ENCODE measurements around the gene DPP9.
"Not testable (repeated sequence)": the region's sequence is repeated elsewhere in the genome, so short reads cannot be mapped to it uniquely, and the experiment has no call there.

DPP9 gene

DNA sequence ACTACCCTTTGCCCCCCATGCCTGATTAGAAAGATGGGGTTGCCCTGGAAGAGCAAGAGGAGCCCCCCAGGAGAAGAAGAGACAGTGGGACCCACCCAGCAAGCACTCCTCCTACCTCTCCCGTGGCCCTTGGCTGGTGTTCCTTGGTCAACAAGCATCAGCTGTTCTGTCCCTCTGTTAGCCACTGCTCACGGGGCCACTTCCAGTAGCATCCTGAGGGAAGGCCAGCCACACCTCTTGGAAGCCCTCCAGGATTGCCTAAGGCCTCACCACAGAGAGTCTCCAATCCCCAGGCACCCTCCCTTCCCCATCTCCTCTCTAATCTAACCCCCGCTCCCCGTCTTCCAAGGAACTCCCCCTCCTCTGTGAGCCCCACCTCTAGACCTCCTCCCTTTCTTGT, 15.1 kb upstream of the DPP9 start:
- no peak for DNase-seq

DNA sequence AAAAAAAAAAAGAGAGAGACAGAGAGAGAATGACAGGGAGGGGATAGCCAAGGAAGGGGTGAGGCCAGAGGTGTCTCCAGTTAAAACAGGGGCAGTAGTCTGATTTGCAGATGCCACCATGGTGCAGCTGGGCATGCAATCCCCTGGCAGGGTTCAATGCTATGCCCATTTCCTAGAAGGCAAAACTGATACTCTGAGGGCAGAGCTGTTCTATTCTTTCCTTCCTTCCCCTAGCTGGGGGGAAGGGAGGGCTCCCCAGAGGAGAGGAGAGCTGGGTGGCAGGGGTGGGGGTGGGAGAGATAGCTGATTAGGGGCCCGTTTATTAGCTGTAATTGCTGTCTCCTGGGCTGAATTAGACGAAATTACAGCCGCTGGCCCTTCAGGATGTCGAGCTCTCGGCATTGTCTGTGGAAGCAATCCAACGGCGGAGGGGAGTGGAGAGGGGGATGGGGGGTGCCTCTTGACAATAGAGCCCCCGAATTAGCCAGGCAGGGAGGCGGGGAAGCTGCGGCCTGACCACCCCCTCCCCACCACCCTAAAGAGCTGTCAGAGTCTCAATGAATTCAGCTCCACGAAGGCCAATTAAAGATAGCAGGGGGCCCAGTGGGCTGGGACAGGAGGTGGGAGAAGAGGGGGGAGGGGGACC, 14.4 kb upstream of the DPP9 start:
- no peak for DNase-seq

DNA sequence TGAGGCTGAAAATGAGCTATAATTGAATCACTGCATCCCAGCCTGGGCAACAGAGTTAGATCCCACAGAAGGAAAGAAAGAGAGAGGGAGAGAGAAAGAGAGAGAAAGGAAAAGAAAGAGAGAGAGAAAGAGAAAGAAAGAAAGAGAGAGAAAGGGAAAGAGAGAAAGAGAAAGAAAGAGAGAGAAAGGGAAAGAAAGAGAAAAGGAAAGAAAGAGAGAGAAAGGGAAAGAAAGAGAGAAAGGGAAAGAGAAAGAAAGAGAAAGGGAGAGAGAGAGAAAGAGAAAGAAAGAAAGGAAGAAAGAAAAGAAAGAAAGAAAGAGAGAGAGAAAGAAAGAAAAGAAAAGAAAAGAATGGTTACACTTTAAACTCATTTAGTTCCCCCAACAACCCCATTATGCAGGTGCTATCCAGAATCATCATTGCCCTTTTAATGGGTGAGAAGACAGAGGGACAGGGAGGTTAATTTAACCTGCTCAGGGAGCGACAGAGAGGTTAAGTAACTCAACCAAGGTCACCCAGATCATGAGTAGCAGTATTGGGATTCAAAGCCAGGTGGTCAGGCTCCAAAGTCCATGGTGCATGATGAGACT, 10.2 kb upstream of the DPP9 start:
- no peak for DNase-seq

DNA sequence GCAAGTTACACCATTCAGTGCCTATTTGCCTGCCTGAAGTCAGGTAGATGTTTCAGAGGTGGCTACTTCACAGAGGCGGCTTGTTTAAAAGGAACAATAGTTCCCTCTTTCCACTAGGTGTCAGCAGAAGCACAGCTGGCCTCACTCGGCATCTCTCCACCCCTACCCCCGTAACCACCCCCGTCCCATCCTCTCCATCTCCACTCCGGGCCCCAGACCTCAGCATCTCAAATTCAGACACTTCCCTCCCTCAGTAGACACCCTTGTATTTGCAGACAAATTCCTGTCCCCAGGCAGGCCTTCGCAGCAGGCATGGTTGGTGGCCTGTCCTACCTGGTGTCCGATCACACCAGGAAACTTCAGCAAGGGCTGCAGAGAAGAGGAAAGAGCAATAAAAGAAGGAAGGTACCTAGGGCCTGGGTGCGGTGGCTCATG, 9.1 kb upstream of the DPP9 start:
- peak; percentile 70 to 78 for DNase-seq

DNA sequence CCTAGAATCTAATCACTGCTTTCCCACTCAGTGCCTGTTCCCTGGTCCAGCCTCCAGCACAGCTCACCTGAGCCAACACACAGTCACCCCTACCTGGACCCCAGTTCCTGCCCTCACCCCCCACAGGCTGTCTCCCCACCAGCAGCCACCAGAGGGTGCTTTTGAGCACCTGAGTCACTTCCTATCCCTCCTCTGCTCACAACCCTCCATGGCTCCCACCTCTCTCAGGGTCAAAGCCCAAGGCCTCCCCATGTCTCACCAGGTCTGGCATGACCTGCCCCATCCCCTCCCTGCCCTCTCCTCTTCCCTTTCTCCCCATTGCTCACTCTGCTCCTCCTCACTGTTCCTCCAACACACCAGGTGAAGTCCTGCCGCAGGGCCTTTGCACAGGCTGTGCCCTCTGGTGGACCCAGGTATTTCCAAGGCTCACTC, 7.1 kb upstream of the DPP9 start:
- peak in 1 of 2 experiments; percentile 22 for DNase-seq

DNA sequence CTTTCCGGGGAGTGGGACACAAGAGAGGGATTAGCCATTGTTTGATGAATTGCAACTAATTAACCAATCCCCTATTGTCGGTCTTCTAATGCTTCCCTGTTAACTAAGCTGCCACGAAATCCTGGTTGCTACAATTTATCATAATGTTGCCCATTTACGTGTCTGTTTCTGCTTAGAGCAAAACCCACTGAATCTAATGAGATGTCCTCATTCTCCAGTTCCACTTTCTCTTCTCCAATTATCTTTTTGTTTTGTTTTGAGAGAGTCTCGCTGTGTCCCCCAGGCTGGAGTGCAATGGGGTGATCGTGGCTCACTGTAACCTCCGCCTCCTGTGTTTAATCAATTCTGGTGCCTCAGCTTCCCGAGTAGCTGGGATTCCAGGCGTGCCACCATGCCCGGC, 5.2 kb upstream of the DPP9 start:
- DNase-seq: no peak

DNA sequence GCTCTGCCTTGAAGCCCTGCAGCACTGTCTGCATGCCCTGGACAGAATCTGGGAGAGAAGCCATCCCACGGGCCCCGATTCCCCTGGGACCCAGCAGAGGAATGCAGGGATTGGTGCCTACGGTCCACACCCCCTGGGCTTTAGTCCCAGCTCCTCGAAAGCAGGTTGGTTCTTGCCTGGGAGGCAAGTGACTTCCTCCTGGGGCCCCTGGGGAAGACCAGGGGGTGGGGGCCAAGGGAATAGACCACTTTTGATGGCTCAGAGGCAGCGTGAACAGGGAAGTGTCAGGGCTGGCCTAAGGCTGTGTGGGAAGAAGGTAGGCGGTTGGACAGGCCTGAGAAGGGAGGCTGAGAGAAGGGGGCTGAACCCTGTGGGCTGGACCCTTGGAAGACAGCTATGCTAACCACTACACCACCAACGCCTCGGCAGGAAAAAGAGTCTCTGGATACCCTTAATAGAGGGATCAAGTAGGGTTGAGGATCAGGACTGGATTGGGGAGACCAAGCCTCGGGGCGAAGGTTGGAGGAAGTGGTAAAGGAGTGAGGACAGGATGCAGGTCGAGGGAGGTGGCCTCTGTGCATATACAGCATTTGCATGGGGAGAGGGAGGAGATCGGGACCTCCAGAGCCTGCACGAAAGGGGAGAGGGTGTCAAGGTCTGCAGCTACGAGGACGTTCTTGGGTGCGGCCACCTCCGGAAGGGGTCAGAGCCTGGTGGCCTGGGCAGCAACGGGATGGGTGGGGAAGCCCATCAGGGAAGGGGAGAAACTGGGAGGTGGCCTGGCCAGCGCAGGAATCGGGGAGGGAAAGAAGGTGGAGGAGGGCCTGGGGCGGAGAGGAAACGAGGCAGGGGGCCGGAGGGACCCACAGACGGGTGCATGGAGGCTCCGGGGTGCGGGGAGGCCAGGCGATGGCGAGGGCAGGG, 709 bp downstream of the DPP9 start:
- peak in 1 of 2 experiments; percentile 56 for DNase-seq

DNA sequence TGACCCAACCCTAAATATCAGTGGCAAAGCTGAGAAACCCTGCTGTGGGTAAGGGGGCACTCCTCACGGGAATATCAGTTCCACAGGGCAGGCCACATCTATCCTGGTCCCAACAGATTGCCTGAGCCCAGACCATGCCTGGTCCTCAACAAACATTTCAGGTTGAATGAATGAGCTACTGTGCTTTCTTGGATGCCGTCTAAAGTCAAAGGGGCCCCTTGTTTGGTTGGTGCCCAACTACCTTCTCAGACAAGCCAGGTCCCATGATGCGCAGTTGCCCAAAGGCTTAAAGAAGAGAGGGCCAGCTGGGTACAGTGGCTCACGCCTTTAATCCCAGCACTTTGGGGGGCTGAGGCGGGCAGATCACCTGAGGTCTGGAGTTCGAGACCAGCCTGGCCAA, 2.4 kb downstream of the DPP9 start:
- no peak for DNase-seq

DNA sequence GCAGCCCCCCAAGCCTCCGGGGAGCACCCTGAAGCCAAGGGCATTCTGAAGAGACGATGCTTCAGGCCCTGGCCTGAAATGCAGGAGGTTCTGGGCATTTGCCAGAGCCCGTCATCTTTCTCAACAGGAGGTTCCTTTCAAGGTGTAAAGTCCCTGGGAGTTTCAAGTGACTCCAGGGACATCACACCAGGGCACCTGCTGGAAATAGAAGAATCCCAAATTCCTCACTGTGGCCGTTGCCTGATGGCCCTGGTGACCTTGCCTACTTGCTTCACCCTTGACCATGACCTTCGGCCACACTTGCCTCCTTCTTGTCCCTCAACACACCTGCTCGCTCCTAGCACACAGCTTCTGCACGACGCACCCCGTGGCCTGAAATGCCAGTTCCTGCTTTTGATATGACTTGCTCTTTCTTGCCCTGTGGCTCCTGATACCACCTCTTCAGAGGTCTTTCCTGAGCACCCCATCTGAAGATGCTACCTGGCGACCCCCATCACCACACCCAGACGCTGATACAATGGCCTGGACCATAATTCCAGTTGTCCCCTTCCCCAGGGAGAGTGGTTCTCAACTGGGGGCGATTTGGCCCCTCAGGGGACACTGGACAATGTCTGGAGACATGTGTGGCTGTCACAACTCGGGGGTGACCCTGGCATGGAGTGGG, 3.5 kb downstream of the DPP9 start:
- DNase-seq: no peak

DNA sequence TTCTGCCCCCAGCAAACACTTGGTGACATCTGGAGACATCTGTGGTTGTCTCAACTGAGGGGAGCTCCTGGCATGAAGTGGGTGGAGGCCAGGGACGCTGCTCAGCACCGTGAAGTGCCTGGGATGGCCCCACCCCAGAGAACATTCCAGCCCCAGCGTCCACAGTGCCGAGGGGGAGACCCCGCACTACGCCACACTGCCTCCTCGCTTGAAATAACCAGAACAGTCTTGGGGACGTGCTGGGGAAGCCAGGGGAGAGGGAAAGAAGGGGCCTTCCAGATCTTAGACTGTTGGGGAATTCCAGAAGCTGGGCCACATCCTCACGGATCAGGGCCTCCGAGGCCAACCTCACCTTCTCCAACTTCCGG, 4.2 kb downstream of the DPP9 start:
- DNase-seq: no peak

DNA sequence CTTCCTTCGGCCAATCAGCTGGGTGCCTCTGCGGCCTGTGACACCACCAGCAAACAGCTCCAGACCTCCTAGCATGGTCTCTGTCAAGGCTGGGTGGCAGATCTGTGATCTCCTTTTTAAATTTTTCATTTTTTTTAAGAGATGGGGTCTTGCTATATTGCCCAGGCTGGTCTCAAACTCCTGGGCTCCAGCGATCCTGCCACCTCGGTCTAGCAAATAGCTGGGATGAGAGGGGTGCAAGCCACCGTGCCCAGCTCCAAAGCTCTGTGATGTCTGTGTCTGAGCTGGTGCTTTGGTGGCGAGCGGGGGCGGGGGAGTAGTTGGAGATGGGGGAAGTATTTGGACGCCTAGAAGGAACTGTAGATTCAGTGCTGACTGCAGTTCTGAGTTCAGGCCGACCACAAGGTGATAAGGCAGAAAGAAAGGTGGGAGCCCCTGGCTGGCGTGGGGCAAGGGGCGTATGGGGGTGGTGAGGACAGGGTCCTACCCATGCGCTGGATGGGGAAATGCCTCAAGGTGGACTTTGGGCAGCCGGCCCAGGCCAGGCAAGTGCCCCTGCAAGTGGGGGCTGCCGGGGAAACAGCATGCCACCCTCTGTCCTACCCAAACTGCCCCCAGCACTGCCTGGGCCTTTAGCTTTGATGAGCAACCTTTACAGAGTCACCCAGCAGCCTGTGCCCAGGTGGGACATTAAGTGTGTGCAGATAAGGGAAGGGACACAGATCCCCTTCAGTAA, 5.5 kb downstream of the DPP9 start:
- no peak for DNase-seq

DNA sequence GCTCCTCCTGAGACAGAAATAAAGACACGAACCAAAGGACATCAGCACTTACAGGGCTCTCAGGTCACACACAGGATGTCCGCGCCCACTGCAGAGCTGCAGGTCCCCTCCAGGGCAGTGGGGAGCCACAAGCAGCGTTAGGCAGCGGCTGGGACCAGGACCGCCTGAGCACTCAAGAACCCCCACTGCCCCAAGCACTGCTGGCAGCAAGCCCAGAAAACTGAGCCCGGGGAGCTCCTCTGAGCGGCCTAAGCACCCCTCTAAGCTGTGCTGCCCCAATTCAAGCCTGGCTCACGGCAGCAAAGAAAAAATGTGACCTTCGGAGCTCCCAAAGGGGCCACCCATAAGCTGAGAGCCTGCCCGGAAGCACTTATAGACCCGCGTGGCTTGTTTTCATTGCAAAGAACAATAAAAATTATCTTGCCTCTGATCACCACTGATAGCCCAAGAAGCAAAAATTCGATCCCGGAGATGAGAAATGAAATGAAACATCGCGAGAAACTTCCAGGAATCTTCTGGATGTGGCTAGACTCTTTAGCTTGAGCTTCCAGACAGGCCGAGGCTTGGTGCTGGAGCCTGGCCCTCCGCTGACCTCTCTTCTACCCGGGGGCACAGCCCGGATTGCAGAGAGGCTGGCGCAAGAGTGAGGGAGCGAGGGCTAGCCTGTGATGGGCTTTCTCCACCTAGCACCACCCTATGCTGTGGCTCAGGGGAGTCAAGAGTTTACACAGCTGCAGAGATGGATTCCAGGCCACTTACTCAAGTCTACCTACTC, 6.3 kb downstream of the DPP9 start:
- no peak for DNase-seq

DNA sequence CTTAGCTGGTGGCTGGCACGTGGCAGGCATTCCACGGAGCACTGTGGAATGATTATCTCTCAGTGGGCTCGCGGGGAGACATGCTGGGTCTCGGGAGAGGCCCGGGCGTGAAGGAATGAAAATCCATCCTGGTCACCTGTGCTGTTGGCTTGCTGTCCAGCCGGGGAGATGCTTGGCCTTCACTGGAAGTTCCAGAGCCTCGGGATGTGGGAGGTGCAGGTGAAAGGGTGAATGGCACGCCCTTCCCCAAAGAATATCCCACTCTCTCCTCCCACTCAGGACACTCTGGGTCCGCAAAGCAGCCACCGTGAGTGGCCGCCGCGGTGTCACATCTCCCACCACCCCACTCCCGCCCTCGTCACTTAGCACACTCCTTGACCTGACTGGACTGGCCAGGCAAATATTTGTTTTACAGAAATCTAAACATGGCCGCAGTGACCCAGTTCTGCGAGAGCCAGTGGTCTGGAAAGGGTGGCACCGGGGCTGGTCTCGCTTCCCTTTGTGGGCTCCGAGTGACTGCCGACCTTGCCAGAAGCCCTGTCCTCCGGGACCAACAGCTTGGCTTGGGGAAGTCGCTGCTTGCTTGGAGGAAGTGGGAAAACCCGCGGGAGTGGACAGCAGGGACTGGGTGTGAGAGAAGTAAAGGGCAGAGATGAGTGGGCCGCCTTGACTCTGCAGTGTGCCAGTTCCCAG, 8.0 kb downstream of the DPP9 start:
- DNase-seq: no peak

DNA sequence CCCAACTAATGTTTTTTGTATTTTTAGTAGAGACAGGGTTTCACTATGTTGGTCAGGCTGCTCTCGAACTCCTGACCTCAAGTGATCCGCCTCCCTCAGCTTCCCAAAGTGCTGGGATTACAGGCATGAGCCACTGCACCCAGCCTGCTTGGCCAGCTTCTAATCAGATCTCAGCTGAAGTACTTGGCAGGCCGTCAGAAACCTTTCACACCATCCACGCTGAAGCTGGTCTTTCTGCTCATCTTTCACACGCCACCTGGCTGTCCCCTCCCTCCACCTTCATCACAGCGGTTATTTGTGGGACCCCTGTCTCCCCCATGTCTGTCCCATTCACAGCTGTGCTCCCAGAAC, 8.5 kb downstream of the DPP9 start:
- DNase-seq: not testable (repeated sequence)

DNA sequence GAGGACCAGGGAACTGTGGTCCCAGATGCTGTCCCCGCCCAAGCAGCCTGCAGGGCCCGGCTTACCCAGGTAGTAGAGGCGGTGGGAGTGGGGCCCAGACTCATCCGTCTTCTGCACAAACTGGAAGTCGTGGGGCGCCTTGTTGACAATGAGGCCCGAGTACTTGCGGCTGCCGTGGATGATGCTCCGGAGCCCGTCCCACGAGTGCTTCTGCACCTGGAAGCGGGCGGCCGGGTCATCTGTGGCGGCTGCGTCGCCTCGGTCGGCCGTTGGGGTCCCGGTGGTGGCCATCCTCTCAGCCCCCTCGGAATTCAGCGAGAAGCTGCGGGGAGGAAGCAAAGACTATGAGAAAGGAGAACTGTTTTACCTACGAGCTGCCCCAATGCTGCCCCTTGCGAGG, 9.6 kb downstream of the DPP9 start:
- no peak for DNase-seq

DNA sequence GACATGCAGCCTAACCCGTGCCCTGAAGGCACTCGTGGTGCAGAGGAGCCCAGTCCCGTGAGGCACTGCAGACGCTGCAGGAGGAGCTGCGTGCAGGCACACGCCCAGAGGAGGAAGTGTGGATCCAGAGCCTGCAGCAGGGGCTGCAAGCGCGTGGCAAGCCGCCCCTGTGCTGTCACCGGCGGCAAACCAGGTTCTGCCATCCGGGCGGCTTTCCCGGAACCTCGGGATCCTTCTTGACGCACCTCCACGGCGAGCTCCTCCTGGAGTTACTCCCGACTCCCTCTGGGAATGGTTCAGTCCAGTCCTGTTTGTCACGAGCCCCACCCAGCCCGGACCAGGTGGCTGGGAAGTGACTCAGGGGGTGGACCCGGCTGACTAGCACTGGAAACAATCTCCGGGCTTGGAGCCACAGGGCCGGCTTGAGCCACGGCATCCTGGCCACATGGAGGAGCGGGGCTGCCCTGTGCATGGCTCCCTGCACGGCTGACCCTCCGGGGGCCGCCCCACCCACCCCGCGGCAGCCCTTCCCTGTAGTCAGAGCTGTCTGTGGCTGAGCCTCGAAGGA, 10.2 kb downstream of the DPP9 start:
- DNase-seq: no peak

DNA sequence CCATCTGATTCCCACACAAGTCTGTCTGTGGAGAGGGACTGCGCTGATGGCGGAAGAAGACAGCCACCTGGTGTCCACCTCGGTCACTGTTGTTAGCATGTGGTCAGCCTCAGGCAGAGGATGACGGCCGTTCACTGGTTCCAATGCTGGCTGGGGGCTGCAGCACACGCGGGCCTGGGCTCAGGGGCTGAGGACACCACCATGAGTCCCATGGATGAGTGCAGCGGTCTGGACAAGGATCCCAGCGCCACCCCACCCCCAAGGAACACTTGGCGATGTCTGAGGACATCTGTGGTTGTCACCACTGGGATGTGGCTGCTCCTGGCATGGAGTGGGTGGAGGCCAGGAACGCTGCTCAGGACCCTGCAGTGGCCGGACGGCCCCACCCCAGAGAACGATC, 10.9 kb downstream of the DPP9 start:
- no peak for DNase-seq

DNA sequence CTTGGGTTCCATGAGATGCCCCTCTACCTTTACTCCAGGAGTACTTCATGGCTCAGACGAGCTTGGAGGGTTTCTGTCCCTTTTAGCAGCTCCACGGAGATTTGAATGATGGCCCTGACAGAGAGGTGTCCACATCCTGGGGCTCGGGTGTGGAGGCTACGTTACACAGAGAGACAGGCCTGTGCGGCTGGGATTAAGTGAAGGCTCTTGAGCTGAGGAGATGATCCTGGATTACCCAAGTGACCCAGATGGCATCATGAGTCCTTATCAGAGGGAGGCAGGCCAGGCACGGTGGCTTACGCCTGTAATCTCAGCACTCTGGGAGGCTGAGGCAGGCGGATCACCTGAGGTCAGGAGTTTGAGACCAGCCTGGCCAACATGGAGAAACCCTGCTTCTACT, 12.4 kb downstream of the DPP9 start:
- DNase-seq: no peak

DNA sequence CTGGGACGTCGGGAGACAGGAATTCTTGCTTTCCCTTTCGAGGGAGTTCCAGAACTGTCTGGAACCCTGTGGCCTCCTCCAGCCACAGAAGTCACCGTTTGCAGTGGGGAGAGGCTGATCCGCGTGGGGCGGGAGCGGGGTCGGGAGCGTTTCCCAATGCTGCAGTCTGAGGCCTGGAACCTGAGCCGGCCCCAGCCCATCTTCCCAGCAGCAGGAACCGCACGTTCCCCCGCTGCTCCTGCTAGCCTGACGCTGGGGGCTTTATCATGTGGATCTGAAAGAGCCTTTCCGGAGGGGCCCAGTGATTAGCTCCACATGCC, 13.4 kb downstream of the DPP9 start:
- no peak for DNase-seq

DNA sequence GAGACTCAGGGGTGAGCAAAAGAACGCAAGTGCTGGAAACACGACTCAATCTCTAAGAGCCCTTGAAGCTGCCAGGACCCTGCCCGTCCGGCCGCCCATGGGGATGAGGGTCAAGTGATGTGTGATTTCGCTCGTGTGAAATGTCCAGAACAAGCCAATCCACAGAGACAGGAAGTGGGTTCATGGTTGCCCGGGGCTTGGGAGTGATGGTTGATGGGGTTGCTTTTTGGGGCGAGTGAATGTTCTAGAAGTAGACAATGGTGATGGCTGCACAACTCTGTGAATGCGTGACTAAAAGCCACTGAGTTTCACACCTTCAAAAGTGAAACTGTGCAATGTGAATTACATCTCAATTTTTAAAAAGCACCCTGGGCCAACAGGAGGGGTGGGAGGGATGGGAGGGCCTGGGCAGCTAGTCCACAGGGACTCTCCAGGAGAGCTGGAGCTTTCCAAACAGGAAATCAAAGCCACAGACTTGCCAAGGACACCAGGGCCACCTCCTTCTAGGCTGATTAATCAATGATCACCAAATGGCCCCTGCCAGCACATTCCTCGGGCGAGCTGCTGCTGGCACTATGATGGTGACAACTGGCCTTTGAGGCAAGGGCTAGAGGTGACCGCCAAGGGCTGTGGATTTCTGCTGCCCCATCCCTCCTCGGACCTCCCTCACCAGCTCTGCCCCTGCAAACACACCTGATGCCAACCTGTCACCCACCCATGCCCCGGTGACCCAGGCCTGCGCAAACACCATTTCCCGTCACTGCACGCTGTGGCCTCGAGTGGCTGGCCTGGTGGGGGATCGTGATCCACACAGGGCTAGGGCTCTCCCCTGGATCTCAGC, 14.0 kb downstream of the DPP9 start:
- DNase-seq: no peak

Measured in NCI-H446 (cell line).